ENCODE data around the gene ADAM10.

ADAM10 gene

GRCh38 chr15:58544756-58545155 is 204.8 kb downstream of the ADAM10 start:
- DNase-seq (ENCODE audit: low read depth): no peak
- TF ChIP-seq CTCF (IDR thresholded peaks at IDR 0.05; ENCODE audit: control insufficient read depth, insufficient read depth, low read depth, low read length, missing control alignments): no peak
- H3K4me3 ChIP-seq (ENCODE audit: control insufficient read depth, low read depth, low read length): no peak overlapping the region

GRCh38 chr15:58543664-58544335 is 205.7 kb downstream of the ADAM10 start:
- H3K4me3 ChIP-seq (ENCODE audit: control insufficient read depth, low read depth, low read length): no peak overlapping the region
- no peak for TF ChIP-seq CTCF (IDR thresholded peaks at IDR 0.05; ENCODE audit: control insufficient read depth, insufficient read depth, low read depth, low read length, missing control alignments)
- DNase-seq (ENCODE audit: low read depth): no peak

GRCh38 chr15:58541410-58542087 is 208.0 kb downstream of the ADAM10 start:
- no peak overlapping the region for H3K4me3 ChIP-seq (ENCODE audit: control insufficient read depth, low read depth, low read length)
- DNase-seq (ENCODE audit: low read depth): no peak
- no peak for TF ChIP-seq CTCF (IDR thresholded peaks at IDR 0.05; ENCODE audit: control insufficient read depth, insufficient read depth, low read depth, low read length, missing control alignments)

- no peak overlapping the region for H3K4me3 ChIP-seq (ENCODE audit: control insufficient read depth, low read depth, low read length)
- TF ChIP-seq CTCF (IDR thresholded peaks at IDR 0.05; ENCODE audit: control insufficient read depth, insufficient read depth, low read depth, low read length, missing control alignments): no peak
- no peak for DNase-seq (ENCODE audit: low read depth)
These were observed 210.0 kb downstream of the ADAM10 start for GRCh38 chr15:58539548-58539947.

GRCh38 chr15:58538901-58539300 is 210.6 kb downstream of the ADAM10 start:
- no peak for DNase-seq (ENCODE audit: low read depth)
- no peak for TF ChIP-seq CTCF (IDR thresholded peaks at IDR 0.05; ENCODE audit: control insufficient read depth, insufficient read depth, low read depth, low read length, missing control alignments)
- no peak overlapping the region for H3K4me3 ChIP-seq (ENCODE audit: control insufficient read depth, low read depth, low read length)
